ENCODE data around the gene RTBDN.

DNA sequence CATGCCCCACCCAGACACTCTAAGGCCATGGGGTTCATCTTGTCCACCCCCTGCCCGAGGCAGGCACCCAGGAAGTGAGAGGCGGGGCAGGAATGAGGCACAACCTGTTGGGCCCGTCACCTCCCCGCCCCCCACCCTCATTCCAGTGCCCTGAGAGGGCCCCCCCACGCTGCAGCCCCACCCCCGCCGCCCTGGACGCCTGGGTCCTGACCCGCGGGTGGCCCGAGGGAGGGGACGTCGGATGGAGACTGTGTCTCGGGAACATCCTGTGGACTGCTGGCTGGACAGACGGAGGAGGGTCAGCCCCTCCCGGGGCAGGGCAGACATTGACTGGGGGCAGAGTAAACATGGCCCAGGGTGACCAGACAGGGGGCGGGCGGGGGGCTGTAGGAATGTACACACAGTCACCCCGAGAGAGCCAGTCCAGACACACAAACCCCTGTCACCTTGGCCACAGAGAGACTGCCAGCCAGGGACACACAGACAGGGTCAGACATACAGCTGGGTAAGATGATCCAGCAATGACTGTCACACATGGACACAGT, 50.5 kb downstream of the RTBDN start:
- TF ChIP-seq, protein P1, sequence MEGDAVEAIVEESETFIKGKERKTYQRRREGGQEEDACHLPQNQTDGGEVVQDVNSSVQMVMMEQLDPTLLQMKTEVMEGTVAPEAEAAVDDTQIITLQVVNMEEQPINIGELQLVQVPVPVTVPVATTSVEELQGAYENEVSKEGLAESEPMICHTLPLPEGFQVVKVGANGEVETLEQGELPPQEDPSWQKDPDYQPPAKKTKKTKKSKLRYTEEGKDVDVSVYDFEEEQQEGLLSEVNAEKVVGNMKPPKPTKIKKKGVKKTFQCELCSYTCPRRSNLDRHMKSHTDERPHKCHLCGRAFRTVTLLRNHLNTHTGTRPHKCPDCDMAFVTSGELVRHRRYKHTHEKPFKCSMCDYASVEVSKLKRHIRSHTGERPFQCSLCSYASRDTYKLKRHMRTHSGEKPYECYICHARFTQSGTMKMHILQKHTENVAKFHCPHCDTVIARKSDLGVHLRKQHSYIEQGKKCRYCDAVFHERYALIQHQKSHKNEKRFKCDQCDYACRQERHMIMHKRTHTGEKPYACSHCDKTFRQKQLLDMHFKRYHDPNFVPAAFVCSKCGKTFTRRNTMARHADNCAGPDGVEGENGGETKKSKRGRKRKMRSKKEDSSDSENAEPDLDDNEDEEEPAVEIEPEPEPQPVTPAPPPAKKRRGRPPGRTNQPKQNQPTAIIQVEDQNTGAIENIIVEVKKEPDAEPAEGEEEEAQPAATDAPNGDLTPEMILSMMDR (IDR thresholded peaks at IDR 0.05), result no peak
- TF ChIP-seq RCOR1 (IDR thresholded peaks at IDR 0.05; ENCODE audit: low read length), result no peak
- TF ChIP-seq EP300 (IDR thresholded peaks at IDR 0.05; ENCODE audit: borderline replicate concordance in 1 of 2, low read depth in 1 of 2, low read length in 1 of 2), result no peak
- TF ChIP-seq, protein P2, sequence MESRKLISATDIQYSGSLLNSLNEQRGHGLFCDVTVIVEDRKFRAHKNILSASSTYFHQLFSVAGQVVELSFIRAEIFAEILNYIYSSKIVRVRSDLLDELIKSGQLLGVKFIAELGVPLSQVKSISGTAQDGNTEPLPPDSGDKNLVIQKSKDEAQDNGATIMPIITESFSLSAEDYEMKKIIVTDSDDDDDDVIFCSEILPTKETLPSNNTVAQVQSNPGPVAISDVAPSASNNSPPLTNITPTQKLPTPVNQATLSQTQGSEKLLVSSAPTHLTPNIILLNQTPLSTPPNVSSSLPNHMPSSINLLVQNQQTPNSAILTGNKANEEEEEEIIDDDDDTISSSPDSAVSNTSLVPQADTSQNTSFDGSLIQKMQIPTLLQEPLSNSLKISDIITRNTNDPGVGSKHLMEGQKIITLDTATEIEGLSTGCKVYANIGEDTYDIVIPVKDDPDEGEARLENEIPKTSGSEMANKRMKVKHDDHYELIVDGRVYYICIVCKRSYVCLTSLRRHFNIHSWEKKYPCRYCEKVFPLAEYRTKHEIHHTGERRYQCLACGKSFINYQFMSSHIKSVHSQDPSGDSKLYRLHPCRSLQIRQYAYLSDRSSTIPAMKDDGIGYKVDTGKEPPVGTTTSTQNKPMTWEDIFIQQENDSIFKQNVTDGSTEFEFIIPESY (IDR thresholded peaks at IDR 0.05; ENCODE audit: borderline replicate concordance, low read depth), result no peak
- TF ChIP-seq, protein P3, sequence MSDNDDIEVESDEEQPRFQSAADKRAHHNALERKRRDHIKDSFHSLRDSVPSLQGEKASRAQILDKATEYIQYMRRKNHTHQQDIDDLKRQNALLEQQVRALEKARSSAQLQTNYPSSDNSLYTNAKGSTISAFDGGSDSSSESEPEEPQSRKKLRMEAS (IDR thresholded peaks at IDR 0.05; ENCODE audit: low read depth), result no peak
- TF ChIP-seq RXRA (IDR thresholded peaks at IDR 0.05; ENCODE audit: borderline replicate concordance, low read depth), result no peak
- TF ChIP-seq TAF1 (IDR thresholded peaks at IDR 0.05; ENCODE audit: borderline replicate concordance, low read depth, low read length), result no peak
- TF ChIP-seq, protein P4, sequence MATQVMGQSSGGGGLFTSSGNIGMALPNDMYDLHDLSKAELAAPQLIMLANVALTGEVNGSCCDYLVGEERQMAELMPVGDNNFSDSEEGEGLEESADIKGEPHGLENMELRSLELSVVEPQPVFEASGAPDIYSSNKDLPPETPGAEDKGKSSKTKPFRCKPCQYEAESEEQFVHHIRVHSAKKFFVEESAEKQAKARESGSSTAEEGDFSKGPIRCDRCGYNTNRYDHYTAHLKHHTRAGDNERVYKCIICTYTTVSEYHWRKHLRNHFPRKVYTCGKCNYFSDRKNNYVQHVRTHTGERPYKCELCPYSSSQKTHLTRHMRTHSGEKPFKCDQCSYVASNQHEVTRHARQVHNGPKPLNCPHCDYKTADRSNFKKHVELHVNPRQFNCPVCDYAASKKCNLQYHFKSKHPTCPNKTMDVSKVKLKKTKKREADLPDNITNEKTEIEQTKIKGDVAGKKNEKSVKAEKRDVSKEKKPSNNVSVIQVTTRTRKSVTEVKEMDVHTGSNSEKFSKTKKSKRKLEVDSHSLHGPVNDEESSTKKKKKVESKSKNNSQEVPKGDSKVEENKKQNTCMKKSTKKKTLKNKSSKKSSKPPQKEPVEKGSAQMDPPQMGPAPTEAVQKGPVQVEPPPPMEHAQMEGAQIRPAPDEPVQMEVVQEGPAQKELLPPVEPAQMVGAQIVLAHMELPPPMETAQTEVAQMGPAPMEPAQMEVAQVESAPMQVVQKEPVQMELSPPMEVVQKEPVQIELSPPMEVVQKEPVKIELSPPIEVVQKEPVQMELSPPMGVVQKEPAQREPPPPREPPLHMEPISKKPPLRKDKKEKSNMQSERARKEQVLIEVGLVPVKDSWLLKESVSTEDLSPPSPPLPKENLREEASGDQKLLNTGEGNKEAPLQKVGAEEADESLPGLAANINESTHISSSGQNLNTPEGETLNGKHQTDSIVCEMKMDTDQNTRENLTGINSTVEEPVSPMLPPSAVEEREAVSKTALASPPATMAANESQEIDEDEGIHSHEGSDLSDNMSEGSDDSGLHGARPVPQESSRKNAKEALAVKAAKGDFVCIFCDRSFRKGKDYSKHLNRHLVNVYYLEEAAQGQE (IDR thresholded peaks at IDR 0.05; ENCODE audit: low read depth, low read length), result no peak
- no peak for TF ChIP-seq SIN3A (IDR thresholded peaks at IDR 0.05; ENCODE audit: borderline replicate concordance, low read depth, low read length)

All from SK-N-SH (cell line).